Pancreas (tissue), 10 donors: ENCODE data around the gene BMP6. TPM values are rescaled to one million over a fixed set of nuclear protein-coding genes. Genes with fewer than 3 reads are reported as not detected.

Experiments
- ATAC-seq, 4 donors: fragments of 200-7000 bp; cut with Tn5 transposase; one replicate each; pipeline versions ENCODE4 v1.8.0 to v1.9.1; 2020; ENCODE audit warnings: mild to moderate bottlenecking in 4 of 4, moderate library complexity in 4 of 4
- DNase-seq, 6 donors: peaks; one replicate each; pipeline ENCODE4 v3.0.0-alpha.2; 2020
- FAIRE-seq: peaks from 2 replicates; lab custom pipeline; 2012; peaks lifted over from hg19 to GRCh38; lab: Jason Lieb, UNC
- H3K27ac ChIP-seq, 4 donors: fragments of 200-600 bp; sonication (generic); 1 replicate in 3 of 4; 2 replicates in 1 of 4; pipeline versions ENCODE4 v1.5.0 to v1.8.0; 2020
- H3K27me3 ChIP-seq, 4 donors: fragments of 200-600 bp; one replicate each; pipeline ENCODE4 v1.8.0; 2021
- H3K36me3 ChIP-seq, 3 donors: fragments of 200-600 bp; sonication (generic) in 1 of 3; one replicate each; pipeline versions ENCODE4 v1.5.0 to v1.8.0; 2020 to 2021
- H3K4me1 ChIP-seq, 3 donors: fragments of 200-600 bp; one replicate each; pipeline ENCODE4 v1.8.0; 2021
- H3K4me3 ChIP-seq, 4 donors: fragments of 200-600 bp; sonication (generic) in 2 of 4; one replicate each; pipeline versions ENCODE4 v1.5.0 to v1.8.0; 2020 to 2021
- H3K9me3 ChIP-seq, 4 donors: fragments of 200-600 bp; one replicate each; pipeline ENCODE4 v1.8.0; 2021
- CTCF ChIP-seq, 4 donors: fragments of 200-600 bp; sonication (generic) in 3 of 4; IDR thresholded peaks; one replicate each; pipeline versions ENCODE4 v1.5.0 to v1.8.0; 2021; ENCODE audit warnings: antibody characterized with exemption in 4 of 4
- WGBS, 2 donors: extraction: QIAGEN DNeasy Blood & Tissue Kit; methylation state at CpG; one replicate each; pipeline ENCODE4 v1.1.7; 2013; 5-methylcytosine and 5-hydroxymethylcytosine counted together
- intact Hi-C, 3 donors: fragments of 100-400 bp; cut with DNase I; formaldehyde crosslinking; loops; one replicate each; pipeline versions ENCODE4 v1.11.1 to v1.14.2; 2022
- polyA plus RNA-seq, 2 donors: library from polyadenylated mRNA; stranded (reverse); fragments of 200-250 nt; gene quantifications; one replicate each; pipeline ENCODE4 v1.2.3, GENCODE V29; 2013
- total RNA-seq, 6 donors: library from RNA; stranded (reverse); fragmentation: NEBNext Ultra II Directional in 4 of 6; extraction: Animal tissue kit (Norgen Biotek cat#: 25700) in 4 of 6; gene quantifications; one replicate each; pipeline versions ENCODE4 v1.2.1 to v1.2.4, GENCODE V29; 2021 to 2023
- donor health status: healthy with polysubstance abuse.
- donor health status: DM: no; HTN: no; CAD: no; lungs with moderate emphysema.
- donor health status: DM: no; HTN: no; CAD: no.
- donor health status: control.
- donor health status: control.
- donor health status: Bipolar disorder and iron deficiency.
- donor health status: DM: yes; HTN: yes; CAD: no.
- donor health status: DM: no; HTN: no; CAD: no.
- donor health status: DM: no; HTN: no; CAD: no.
- donor health status: DM: yes; HTN: yes; CAD: no.

BMP6 gene
- total and polyA plus RNA-seq, 8 donors: 0.09 to 0.69 (median 0.35) TPM

GRCh38 chr6:7819431-7820015 lies 93.6 kb downstream of the BMP6 start:
- Histone ChIP-seq H3K4me1 (no peaks in the 10 kb centered on the region), H3K27me3 (no peaks in the 10 kb centered on the region), H3K36me3 (no peaks in the 10 kb centered on the region), H3K27ac (no peak overlapping the region), H3K4me3 (no peak overlapping the region), H3K9me3 (no peaks in the 10 kb centered on the region)
- 62 to 76% methylated on average over 3 of the region's 3 CpGs for WGBS, 2 donors
- no peak for TF ChIP-seq CTCF (IDR thresholded peaks at IDR 0.05)
- no peak for FAIRE-seq
- DNase-seq: no peak
- no peak for ATAC-seq
- intact Hi-C loops: no loop called here

- Histone ChIP-seq H3K36me3 (no peaks in the 10 kb centered on the region), H3K4me3 (no peak overlapping the region), H3K4me1 (no peaks in the 10 kb centered on the region), H3K27ac (no peak overlapping the region), H3K9me3 (no peaks in the 10 kb centered on the region), H3K27me3 (no peaks in the 10 kb centered on the region)
- intact Hi-C loops: no loop called here
- DNase-seq (no peak), ATAC-seq (no peak), FAIRE-seq (no peak)
- 73 to 74% methylated on average over 9 of the region's 9 CpGs for WGBS, 2 donors
- no peak for TF ChIP-seq CTCF (IDR thresholded peaks at IDR 0.05)
Measured at GRCh38 chr6:7820288-7820835, 94.5 kb downstream of the BMP6 start.

GRCh38 chr6:7821426-7821825 lies 95.5 kb downstream of the BMP6 start:
- H3K27ac ChIP-seq: no peak overlapping the region
- no peak for TF ChIP-seq CTCF (IDR thresholded peaks at IDR 0.05)
- no peak overlapping the region for H3K4me3 ChIP-seq
- FAIRE-seq: no peak
- intact Hi-C loops: no loop called here
- H3K27me3 ChIP-seq: no peaks in the 10 kb centered on the region
- no peaks in the 10 kb centered on the region for H3K9me3 ChIP-seq
- no peaks in the 10 kb centered on the region for H3K4me1 ChIP-seq
- no peak for DNase-seq
- WGBS, 2 donors: 71 to 76% methylated on average over 5 of the region's 5 CpGs
- no peak for ATAC-seq
- no peaks in the 10 kb centered on the region for H3K36me3 ChIP-seq

- no peak for TF ChIP-seq CTCF (IDR thresholded peaks at IDR 0.05)
- Histone ChIP-seq H3K4me3 (no peak overlapping the region), H3K4me1 (no peaks in the 10 kb centered on the region), H3K27me3 (no peaks in the 10 kb centered on the region), H3K9me3 (no peaks in the 10 kb centered on the region), H3K36me3 (no peaks in the 10 kb centered on the region), H3K27ac (no peak overlapping the region)
- FAIRE-seq (no peak), DNase-seq (no peak), ATAC-seq (no peak)
- WGBS, 2 donors: 76 to 88% methylated on average over 3 of the region's 3 CpGs
- intact Hi-C loops: no loop called here
Measured at GRCh38 chr6:7823552-7823951, 97.7 kb downstream of the BMP6 start.

GRCh38 chr6:7825986-7826385 lies 100.1 kb downstream of the BMP6 start:
- Histone ChIP-seq H3K27ac (no peak overlapping the region), H3K9me3 (no peaks in the 10 kb centered on the region), H3K27me3 (no peaks in the 10 kb centered on the region), H3K36me3 (no peaks in the 10 kb centered on the region), H3K4me1 (no peaks in the 10 kb centered on the region), H3K4me3 (no peak overlapping the region)
- no peak for TF ChIP-seq CTCF (IDR thresholded peaks at IDR 0.05)
- FAIRE-seq: no peak
- WGBS, 2 donors: 64 to 72% methylated on average over 5 of the region's 5 CpGs
- no peak for ATAC-seq
- DNase-seq: no peak
- intact Hi-C loops: no loop called here
